ENCODE results near the gene ERCC3. TPM values are rescaled to one million over a fixed set of nuclear protein-coding genes. Genes with fewer than 3 reads are reported as not detected.
A peak's percentile ranks its signal among the peaks of the same experiment; 100 is the strongest.
"Not testable (repeated sequence)": the region's sequence is repeated elsewhere in the genome, so short reads cannot be mapped to it uniquely, and the experiment has no call there.

ERCC3 gene
- total and polyA plus RNA-seq, 2 donors: 31.2 to 36.9 TPM

DNA sequence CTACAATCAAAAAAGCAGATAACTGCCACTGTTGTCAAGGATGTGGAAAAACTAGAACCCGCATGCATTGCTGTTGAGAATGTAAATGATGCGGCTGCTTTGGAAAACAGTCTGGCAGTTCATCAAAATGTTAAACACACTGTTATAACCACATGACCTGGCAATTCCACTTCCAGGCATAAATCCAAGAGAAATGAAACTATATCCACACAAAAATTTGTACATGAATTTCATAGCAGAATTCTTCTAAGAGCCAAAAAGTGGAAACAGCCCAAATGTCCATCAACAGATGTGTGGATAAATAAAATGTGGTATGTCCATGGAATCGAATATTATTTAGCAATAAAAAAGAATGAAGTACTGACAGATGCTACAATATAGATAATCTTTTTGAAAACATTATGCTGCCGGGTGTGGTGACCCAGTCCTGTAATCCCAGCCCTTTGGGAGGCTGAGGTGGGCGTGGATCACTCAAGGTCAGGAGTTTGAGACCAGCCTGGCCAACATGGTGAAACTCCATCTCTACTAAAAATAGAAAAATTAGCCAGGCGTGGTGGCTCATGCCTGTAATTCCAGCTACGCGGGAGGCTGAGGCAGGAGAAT is 32.0 kb downstream of the ERCC3 start:
- WGBS: 97% methylated on average over 8 of the region's 8 CpGs
- Histone ChIP-seq H3K4me3 (ENCODE audit: low read length in 2 of 2) (no peak overlapping the region), H3K4me1 (ENCODE audit: control insufficient read depth in 2 of 2, insufficient read depth in 2 of 2, low read length in 2 of 2) (no peaks in the 10 kb centered on the region), H3K27me3 (ENCODE audit: control insufficient read depth in 2 of 2, insufficient read depth in 1 of 2, low read length in 1 of 2) (no peaks in the 10 kb centered on the region), H3K27ac (ENCODE audit: low read depth in 1 of 2, low read length in 1 of 2) (no peak overlapping the region), H3K9me3 (ENCODE audit: control insufficient read depth in 2 of 2, insufficient read depth in 1 of 2, low read length in 1 of 2) (no peaks in the 10 kb centered on the region), H3K36me3 (ENCODE audit: control insufficient read depth in 2 of 2, insufficient read depth in 2 of 2, low read length in 1 of 2) (peaks cover 47 to 57% of the 10 kb centered on the region in 2 donors)
- no peak for DNase-seq (ENCODE audit: low read depth in 6 of 9, low spot score in 9 of 9)

GRCh38 chr2:127259355-127259754 is 34.6 kb downstream of the ERCC3 start:
- Histone ChIP-seq H3K9me3 (ENCODE audit: control insufficient read depth in 2 of 2, insufficient read depth in 1 of 2, low read length in 1 of 2) (no peaks in the 10 kb centered on the region), H3K27me3 (ENCODE audit: control insufficient read depth in 2 of 2, insufficient read depth in 1 of 2, low read length in 1 of 2) (no peaks in the 10 kb centered on the region), H3K36me3 (ENCODE audit: control insufficient read depth in 2 of 2, insufficient read depth in 2 of 2, low read length in 1 of 2) (peaks cover 53 to 63% of the 10 kb centered on the region in 2 donors), H3K4me3 (ENCODE audit: low read length in 2 of 2) (no peak overlapping the region), H3K27ac (ENCODE audit: low read depth in 1 of 2, low read length in 1 of 2) (no peak overlapping the region), H3K4me1 (ENCODE audit: control insufficient read depth in 2 of 2, insufficient read depth in 2 of 2, low read length in 2 of 2) (peaks cover 0 to 3% of the 10 kb centered on the region in 2 donors)
- no peak for DNase-seq (ENCODE audit: low read depth in 6 of 9, low spot score in 9 of 9)
- WGBS: 98% methylated on average over 5 of the region's 5 CpGs

- Histone ChIP-seq H3K4me3 (ENCODE audit: low read length in 2 of 2) (no peak overlapping the region), H3K9me3 (ENCODE audit: control insufficient read depth in 2 of 2, insufficient read depth in 1 of 2, low read length in 1 of 2) (no peaks in the 10 kb centered on the region), H3K36me3 (ENCODE audit: control insufficient read depth in 2 of 2, insufficient read depth in 2 of 2, low read length in 1 of 2) (peaks cover 53 to 57% of the 10 kb centered on the region in 2 donors), H3K4me1 (ENCODE audit: control insufficient read depth in 2 of 2, insufficient read depth in 2 of 2, low read length in 2 of 2) (peaks cover 0 to 3% of the 10 kb centered on the region in 2 donors), H3K27me3 (ENCODE audit: control insufficient read depth in 2 of 2, insufficient read depth in 1 of 2, low read length in 1 of 2) (no peaks in the 10 kb centered on the region), H3K27ac (ENCODE audit: low read depth in 1 of 2, low read length in 1 of 2) (no peak overlapping the region)
- WGBS: 95% methylated on average over 8 of the region's 8 CpGs
- DNase-seq (ENCODE audit: low read depth in 6 of 9, low spot score in 9 of 9): no peak
These were observed 37.1 kb downstream of the ERCC3 start for GRCh38 chr2:127256866-127257265.

DNA sequence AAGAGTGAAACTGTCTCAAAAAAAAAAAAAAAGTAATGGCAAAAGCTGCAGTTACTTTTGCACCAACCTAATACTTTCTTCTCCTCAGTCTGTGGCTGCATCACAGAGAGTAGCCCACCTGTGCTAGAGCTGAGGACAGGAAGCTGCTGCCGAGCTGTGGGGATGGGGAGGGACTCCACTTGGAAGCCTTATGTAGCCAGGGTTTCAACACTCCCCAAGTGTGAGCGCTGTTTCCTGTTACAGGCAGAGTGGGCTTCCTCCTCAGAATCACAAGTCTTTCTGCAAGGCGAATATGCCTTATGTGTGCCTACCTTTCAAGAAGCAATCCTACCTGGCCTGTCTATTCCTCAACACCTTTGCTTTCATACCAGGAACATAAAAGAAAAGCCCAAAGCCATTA is 37.6 kb downstream of the ERCC3 start:
- Histone ChIP-seq H3K9me3 (ENCODE audit: control insufficient read depth in 2 of 2, insufficient read depth in 1 of 2, low read length in 1 of 2) (no peaks in the 10 kb centered on the region), H3K4me3 (ENCODE audit: low read length in 2 of 2) (no peak overlapping the region), H3K27ac (ENCODE audit: low read depth in 1 of 2, low read length in 1 of 2) (no peak overlapping the region), H3K27me3 (ENCODE audit: control insufficient read depth in 2 of 2, insufficient read depth in 1 of 2, low read length in 1 of 2) (no peaks in the 10 kb centered on the region), H3K36me3 (ENCODE audit: control insufficient read depth in 2 of 2, insufficient read depth in 2 of 2, low read length in 1 of 2) (peaks cover 50 to 54% of the 10 kb centered on the region in 2 donors), H3K4me1 (ENCODE audit: control insufficient read depth in 2 of 2, insufficient read depth in 2 of 2, low read length in 2 of 2) (peaks cover 0 to 3% of the 10 kb centered on the region in 2 donors)
- 78% methylated on average over 3 of the region's 3 CpGs for WGBS
- peak in 2 of 9 donors; percentile 6 to 13 for DNase-seq (ENCODE audit: low read depth in 6 of 9, low spot score in 9 of 9)

DNA sequence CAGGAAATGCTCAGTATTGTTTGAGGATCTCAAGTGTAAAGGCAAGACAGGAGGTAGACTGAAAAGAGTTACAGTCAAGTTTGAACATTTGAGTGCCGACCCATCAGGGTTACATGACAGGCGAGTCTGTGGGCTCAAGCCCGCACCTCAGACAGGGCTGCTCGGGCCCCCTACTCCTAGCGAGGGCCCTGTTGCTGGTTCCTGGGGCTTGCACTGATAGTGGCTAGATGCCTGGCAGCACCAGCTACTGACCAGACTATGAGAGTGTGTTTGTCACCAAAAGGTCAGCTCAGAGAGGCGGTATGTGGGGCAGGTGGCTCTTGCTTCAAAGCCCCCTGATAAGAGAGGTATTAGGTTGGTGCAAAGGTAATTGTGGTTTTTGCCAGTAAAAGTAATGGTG is 38.2 kb downstream of the ERCC3 start:
- Histone ChIP-seq H3K4me3 (ENCODE audit: low read length in 2 of 2) (no peak overlapping the region), H3K36me3 (ENCODE audit: control insufficient read depth in 2 of 2, insufficient read depth in 2 of 2, low read length in 1 of 2) (peaks cover 44 to 48% of the 10 kb centered on the region in 2 donors), H3K27me3 (ENCODE audit: control insufficient read depth in 2 of 2, insufficient read depth in 1 of 2, low read length in 1 of 2) (no peaks in the 10 kb centered on the region), H3K4me1 (ENCODE audit: control insufficient read depth in 2 of 2, insufficient read depth in 2 of 2, low read length in 2 of 2) (peaks cover 0 to 3% of the 10 kb centered on the region in 2 donors), H3K27ac (ENCODE audit: low read depth in 1 of 2, low read length in 1 of 2) (no peak overlapping the region), H3K9me3 (ENCODE audit: control insufficient read depth in 2 of 2, insufficient read depth in 1 of 2, low read length in 1 of 2) (no peaks in the 10 kb centered on the region)
- over 99% methylated on average over 6 of the region's 6 CpGs for WGBS
- no peak for DNase-seq (ENCODE audit: low read depth in 6 of 9, low spot score in 9 of 9)

DNA sequence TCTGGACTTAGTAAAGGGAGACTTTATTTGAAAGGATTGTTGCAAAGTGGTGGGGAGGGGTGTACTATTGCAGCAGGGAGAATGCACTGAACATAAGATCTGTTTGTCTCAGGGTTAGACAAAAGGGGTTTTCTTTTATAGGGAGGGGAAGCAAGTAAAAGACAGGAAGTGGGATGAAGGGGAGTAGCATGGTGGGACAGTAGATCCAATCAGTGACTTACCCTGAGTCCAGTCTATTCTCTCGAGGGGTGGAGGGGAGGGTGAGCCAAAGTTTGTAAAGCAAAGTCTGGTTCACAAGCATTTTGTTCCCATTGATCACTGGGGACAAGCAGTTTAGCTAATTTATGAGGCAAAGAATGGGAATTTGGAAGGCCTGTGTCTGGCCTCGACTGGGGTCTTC is 38.8 kb downstream of the ERCC3 start:
- DNase-seq (ENCODE audit: low read depth in 6 of 9, low spot score in 9 of 9): no peak
- WGBS: 95% methylated on average over 2 of the region's 2 CpGs

GRCh38 chr2:127254386-127254981 is 39.5 kb downstream of the ERCC3 start:
- H3K4me1 ChIP-seq (ENCODE audit: control insufficient read depth in 2 of 2, insufficient read depth in 2 of 2, low read length in 2 of 2): peaks cover 0 to 3% of the 10 kb centered on the region in 2 donors
- whole genome bisulfite sequencing: 93% methylated on average over 7 of the region's 7 CpGs
- H3K27me3 ChIP-seq (ENCODE audit: control insufficient read depth in 2 of 2, insufficient read depth in 1 of 2, low read length in 1 of 2): no peaks in the 10 kb centered on the region
- H3K9me3 ChIP-seq (ENCODE audit: control insufficient read depth in 2 of 2, insufficient read depth in 1 of 2, low read length in 1 of 2): no peaks in the 10 kb centered on the region
- no peak for DNase-seq (ENCODE audit: low read depth in 6 of 9, low spot score in 9 of 9)
- H3K36me3 ChIP-seq (ENCODE audit: control insufficient read depth in 2 of 2, insufficient read depth in 2 of 2, low read length in 1 of 2): peaks cover 32 to 36% of the 10 kb centered on the region in 2 donors
- no peak overlapping the region for H3K27ac ChIP-seq (ENCODE audit: low read depth in 1 of 2, low read length in 1 of 2)
- H3K4me3 ChIP-seq (ENCODE audit: low read length in 2 of 2): no peak overlapping the region

More for the DNA sequence above, 38.8 kb downstream of the ERCC3 start:
- H3K27ac ChIP-seq (ENCODE audit: low read depth in 1 of 2, low read length in 1 of 2): no peak overlapping the region
- no peaks in the 10 kb centered on the region for H3K9me3 ChIP-seq (ENCODE audit: control insufficient read depth in 2 of 2, insufficient read depth in 1 of 2, low read length in 1 of 2)
- no peaks in the 10 kb centered on the region for H3K27me3 ChIP-seq (ENCODE audit: control insufficient read depth in 2 of 2, insufficient read depth in 1 of 2, low read length in 1 of 2)
- no peak overlapping the region for H3K4me3 ChIP-seq (ENCODE audit: low read length in 2 of 2)
- peaks cover 0 to 3% of the 10 kb centered on the region in 2 donors for H3K4me1 ChIP-seq (ENCODE audit: control insufficient read depth in 2 of 2, insufficient read depth in 2 of 2, low read length in 2 of 2)
- peaks cover 39 to 43% of the 10 kb centered on the region in 2 donors for H3K36me3 ChIP-seq (ENCODE audit: control insufficient read depth in 2 of 2, insufficient read depth in 2 of 2, low read length in 1 of 2)

GRCh38 chr2:127241184-127241583 is 52.8 kb downstream of the ERCC3 start:
- not testable (repeated sequence) for H3K36me3 ChIP-seq (ENCODE audit: control insufficient read depth in 2 of 2, insufficient read depth in 2 of 2, low read length in 1 of 2); DNase-seq (ENCODE audit: low read depth in 6 of 9, low spot score in 9 of 9); H3K27me3 ChIP-seq (ENCODE audit: control insufficient read depth in 2 of 2, insufficient read depth in 1 of 2, low read length in 1 of 2); H3K4me3 ChIP-seq (ENCODE audit: low read length in 2 of 2); H3K4me1 ChIP-seq (ENCODE audit: control insufficient read depth in 2 of 2, insufficient read depth in 2 of 2, low read length in 2 of 2); H3K27ac ChIP-seq (ENCODE audit: low read depth in 1 of 2, low read length in 1 of 2)
- H3K9me3 ChIP-seq (ENCODE audit: control insufficient read depth in 2 of 2, insufficient read depth in 1 of 2, low read length in 1 of 2): peaks cover 0 to 11% of the 10 kb centered on the region in 2 donors
- 75% methylated on average over 2 of the region's 2 CpGs for WGBS

- H3K4me1 ChIP-seq (ENCODE audit: control insufficient read depth in 2 of 2, insufficient read depth in 2 of 2, low read length in 2 of 2): no peaks in the 10 kb centered on the region
- no peak overlapping the region for H3K27ac ChIP-seq (ENCODE audit: low read depth in 1 of 2, low read length in 1 of 2)
- peaks cover 0 to 11% of the 10 kb centered on the region in 2 donors for H3K9me3 ChIP-seq (ENCODE audit: control insufficient read depth in 2 of 2, insufficient read depth in 1 of 2, low read length in 1 of 2)
- H3K36me3 ChIP-seq (ENCODE audit: control insufficient read depth in 2 of 2, insufficient read depth in 2 of 2, low read length in 1 of 2): no peaks in the 10 kb centered on the region
- H3K27me3 ChIP-seq (ENCODE audit: control insufficient read depth in 2 of 2, insufficient read depth in 1 of 2, low read length in 1 of 2): no peaks in the 10 kb centered on the region
- WGBS: 98% methylated on average over 1 of the region's 1 CpG
- DNase-seq (ENCODE audit: low read depth in 6 of 9, low spot score in 9 of 9): no peak
- no peak overlapping the region for H3K4me3 ChIP-seq (ENCODE audit: low read length in 2 of 2)
These were observed 54.5 kb downstream of the ERCC3 start for GRCh38 chr2:127239395-127239794.

Measured in thymus (tissue), 11 donors.